Mononuclear cell (primary cell): Measurements from ENCODE around the gene FBH1. TPM values are rescaled to one million over a fixed set of nuclear protein-coding genes. Genes with fewer than 3 reads are reported as not detected.
A peak's percentile ranks its signal among the peaks of the same experiment; 100 is the strongest.

Source experiments
- H3K27me3 ChIP-seq: 2 replicates; pipeline ENCODE4 v1.6.0; 2011; ENCODE audit warnings: low read length, control low read depth; ENCODE audit not compliant: insufficient read depth
- H3K4me1 ChIP-seq: 2 replicates; pipeline ENCODE4 v1.5.1; 2011; ENCODE audit warnings: mild to moderate bottlenecking, low read length, control low read depth; ENCODE audit not compliant: insufficient read depth
- H3K4me3 ChIP-seq: 2 replicates; pipeline ENCODE4 v1.5.1; 2011; ENCODE audit warnings: mild to moderate bottlenecking, low read length, moderate library complexity
- H3K9me3 ChIP-seq: 2 replicates; pipeline ENCODE4 v1.5.1; 2011; ENCODE audit warnings: low read depth, mild to moderate bottlenecking, control low read depth, low read length
- total RNA-seq: library from RNA; depleted of rRNA; stranded (reverse); fragments of >200 nt; gene quantifications from one replicate; pipeline ENCODE4 v1.2.3, GENCODE V29; 2012

FBH1 gene
- total RNA-seq, 1 donor, result 36.5 TPM

- H3K4me3 ChIP-seq, result peak overlapping the region; percentile 91
- H3K9me3 ChIP-seq, result no peaks in the 10 kb centered on the region
- no peaks in the 10 kb centered on the region for H3K27me3 ChIP-seq
Measured at GRCh38 chr10:5976512-5977470, 86.7 kb downstream of the FBH1 start.

GRCh38 chr10:5977471-5978229 lies 87.6 kb downstream of the FBH1 start, which contains the start of gene IL15RA:
IL15RA (minus strand) TSS chr10:5977543; CDS start chr10:5977492, 51 bp downstream.
- Histone ChIP-seq H3K27me3 (no peaks in the 10 kb centered on the region), H3K4me1 (peaks cover 24% of the 10 kb centered on the region), H3K9me3 (no peaks in the 10 kb centered on the region), H3K4me3 (peak within 1 kb of the TSS; percentile 91)

More at GRCh38 chr10:5976512-5977470, 86.7 kb downstream of the FBH1 start:
- peaks cover 27% of the 10 kb centered on the region for H3K4me1 ChIP-seq

GRCh38 chr10:5978230-5978489 lies 88.1 kb downstream of the FBH1 start:
- Histone ChIP-seq H3K4me3 (peak overlapping the region; percentile 91), H3K4me1 (peaks cover 24% of the 10 kb centered on the region), H3K27me3 (no peaks in the 10 kb centered on the region), H3K9me3 (no peaks in the 10 kb centered on the region)

GRCh38 chr10:5981529-5981928 lies 91.5 kb downstream of the FBH1 start:
- no peaks in the 10 kb centered on the region for H3K9me3 ChIP-seq
- peaks cover 7% of the 10 kb centered on the region for H3K4me1 ChIP-seq
- no peak overlapping the region for H3K4me3 ChIP-seq
- no peaks in the 10 kb centered on the region for H3K27me3 ChIP-seq

GRCh38 chr10:5983774-5984173 lies 93.7 kb downstream of the FBH1 start:
- Histone ChIP-seq H3K4me3 (no peak overlapping the region), H3K9me3 (no peaks in the 10 kb centered on the region), H3K4me1 (no peaks in the 10 kb centered on the region), H3K27me3 (no peaks in the 10 kb centered on the region)

GRCh38 chr10:5985029-5985428 lies 95.0 kb downstream of the FBH1 start:
- H3K4me3 ChIP-seq, result no peak overlapping the region
- no peaks in the 10 kb centered on the region for H3K27me3 ChIP-seq
- H3K4me1 ChIP-seq, result no peaks in the 10 kb centered on the region
- no peaks in the 10 kb centered on the region for H3K9me3 ChIP-seq

Other genes starting within 250 kb of the FBH1 start
- gene ASB13, start 223.6 kb upstream of the FBH1 start, total RNA-seq, result 3.1 TPM
- 114 TPM for gene TASOR2, start 205.4 kb upstream of the FBH1 start, total RNA-seq
- 351 TPM for gene GDI2, start 76.8 kb upstream of the FBH1 start, total RNA-seq
- gene ANKRD16, start 350 bp upstream of the FBH1 start, total RNA-seq, result 2.0 TPM
- gene IL15RA, start 87.3 kb downstream of the FBH1 start, total RNA-seq, result 5.1 TPM
- 3.7 TPM for gene IL2RA, start 172.1 kb downstream of the FBH1 start, total RNA-seq
- 80.0 TPM for gene RBM17, start 198.8 kb downstream of the FBH1 start, total RNA-seq